SK-N-MC (cell line): ENCODE data around the gene AFF3.

Source experiments
- EZH2 ChIP-seq: fragments of 200-600 bp; sonication (generic); IDR thresholded peaks from one replicate; pipeline ENCODE4 v1.6.1; 2017; ENCODE audit warnings: antibody characterized with exemption
- FOXP2 ChIP-seq: optimal IDR thresholded peaks from 2 replicates; pipeline ENCODE3; 2011; ENCODE audit warnings: mild to moderate bottlenecking, moderate library complexity; ENCODE audit not compliant: insufficient read depth; ENCODE audit errors: extremely low read length, control extremely low read depth
- POLR2AphosphoS5 ChIP-seq: IDR thresholded peaks from 2 replicates; pipeline ENCODE4 v1.6.1; 2012; ENCODE audit warnings: mild to moderate bottlenecking, low read depth, low read length, borderline replicate concordance

GRCh38 chr2:99637159-99637697, 505.2 kb downstream of the AFF3 start:
- TF ChIP-seq POLR2AphosphoS5: no peak
- TF ChIP-seq EZH2: no peak
- TF ChIP-seq FOXP2: no peak
